Smooth muscle cell (in vitro differentiated cells): ENCODE measurements around the gene MTOR. TPM values are rescaled to one million over a fixed set of nuclear protein-coding genes. Genes with fewer than 3 reads are reported as not detected.

ENCODE experiments used
- DNase-seq: peaks from one replicate; lab custom pipeline; 2025; ENCODE audit not compliant: unreplicated experiment; lab: John Stamatoyannopoulos, UW
- H2AFZ ChIP-seq: fragments of 200-600 bp; sonication (generic); 2 replicates; pipeline ENCODE4 v1.6.0; 2016; ENCODE audit warnings: antibody characterized with exemption, low read depth, mild to moderate bottlenecking
- H3F3A ChIP-seq: fragments of 200-600 bp; sonication (generic); 2 replicates; pipeline ENCODE4 v1.6.0; 2017; ENCODE audit warnings: antibody characterized with exemption, low read depth
- H3K27ac ChIP-seq: fragments of 200-600 bp; sonication (generic); 2 replicates; pipeline ENCODE4 v1.5.1; 2016; ENCODE audit warnings: low read depth, mild to moderate bottlenecking
- H3K27me3 ChIP-seq: fragments of 200-600 bp; sonication (generic); 2 replicates; pipeline ENCODE4 v1.6.1; 2016; ENCODE audit warnings: low read depth, mild to moderate bottlenecking
- H3K36me3 ChIP-seq: fragments of 200-600 bp; sonication (generic); 2 replicates; pipeline ENCODE4 v1.5.1; 2016; ENCODE audit warnings: low read depth
- H3K4me1 ChIP-seq: fragments of 200-600 bp; sonication (generic); 2 replicates; pipeline ENCODE4 v1.5.1; 2016; ENCODE audit warnings: low read depth
- H3K4me2 ChIP-seq: fragments of 200-600 bp; sonication (generic); 2 replicates; pipeline ENCODE4 v1.6.0; 2016; ENCODE audit warnings: mild to moderate bottlenecking
- H3K4me3 ChIP-seq: fragments of 200-600 bp; sonication (generic); 2 replicates; pipeline ENCODE4 v1.5.1; 2016; ENCODE audit warnings: mild to moderate bottlenecking
- H3K79me2 ChIP-seq: fragments of 200-600 bp; sonication (generic); 2 replicates; pipeline ENCODE4 v1.6.0; 2016; ENCODE audit warnings: low read depth, mild to moderate bottlenecking
- H3K9ac ChIP-seq: fragments of 200-600 bp; sonication (generic); 2 replicates; pipeline ENCODE4 v1.6.0; 2016; ENCODE audit warnings: low read depth
- H3K9me3 ChIP-seq: fragments of 200-600 bp; sonication (generic); replicated peaks from 2 replicates; pipeline ENCODE4 v1.5.1; 2016; ENCODE audit warnings: low read depth
- H4K20me1 ChIP-seq: fragments of 200-600 bp; sonication (generic); 2 replicates; pipeline ENCODE4 v1.6.0; 2016; ENCODE audit warnings: low read depth
- CTCF ChIP-seq: fragments of 200-600 bp; sonication (generic); IDR thresholded peaks from 2 replicates; pipeline ENCODE4 v1.5.1; 2017; ENCODE audit warnings: borderline replicate concordance, mild to moderate bottlenecking, antibody characterized with exemption; ENCODE audit not compliant: insufficient read depth, poor library complexity, severe bottlenecking
- WGBS: methylation state at CpG from one replicate; pipeline ENCODE4 v1.1.7; 2016; ENCODE audit warnings: low lambda C conversion rate; 5-methylcytosine and 5-hydroxymethylcytosine counted together
- polyA plus RNA-seq: library from polyadenylated mRNA; unstranded; fragments of >200 nt; fragmentation: Nextera tagmentation; extraction: Ambion mirVana; gene quantifications from 2 replicates; pipeline ENCODE4 v1.2.1, GENCODE V29; 2016
- total RNA-seq: library from RNA; depleted of rRNA; stranded (reverse); fragments of >200 nt; gene quantifications from 2 replicates; pipeline ENCODE4 v1.2.3, GENCODE V29; 2014

MTOR gene
- total and polyA plus RNA-seq, 2 experiments from 2014 or later: 11.2 to 26.8 TPM

- Histone ChIP-seq H3K27me3 (no peaks in the 10 kb centered on the region), H4K20me1 (peaks cover 13% of the 10 kb centered on the region), H3K79me2 (no peaks in the 10 kb centered on the region), H3K4me1 (no peaks in the 10 kb centered on the region), H3K9ac (no peak overlapping the region), H3K9me3 (no peaks in the 10 kb centered on the region), H3K4me2 (no peak overlapping the region), H3K27ac (no peak overlapping the region), H3K4me3 (no peak overlapping the region), H3K36me3 (no peaks in the 10 kb centered on the region), H2AFZ (no peak overlapping the region), H3F3A (no peaks in the 10 kb centered on the region)
- DNase-seq: no peak
- 87% methylated on average over 2 of the region's 2 CpGs for WGBS
- TF ChIP-seq CTCF: no peak
Observed at GRCh38 chr1:11157867-11158266, 104.5 kb downstream of the MTOR start.

GRCh38 chr1:11157394-11157793 is 105.0 kb downstream of the MTOR start:
- Histone ChIP-seq H3F3A (no peaks in the 10 kb centered on the region), H3K36me3 (no peaks in the 10 kb centered on the region), H3K4me1 (no peaks in the 10 kb centered on the region), H3K27me3 (no peaks in the 10 kb centered on the region), H3K27ac (no peak overlapping the region), H3K4me2 (no peak overlapping the region), H3K9ac (no peak overlapping the region), H3K4me3 (no peak overlapping the region), H3K9me3 (no peaks in the 10 kb centered on the region), H3K79me2 (no peaks in the 10 kb centered on the region), H2AFZ (no peak overlapping the region), H4K20me1 (peaks cover 13% of the 10 kb centered on the region)
- TF ChIP-seq CTCF: no peak
- DNase-seq: no peak
- WGBS: 78% methylated on average over 8 of the region's 8 CpGs

GRCh38 chr1:11156963-11157362 is 105.4 kb downstream of the MTOR start:
- Histone ChIP-seq H3K27ac (no peak overlapping the region), H3K9ac (no peak overlapping the region), H3K79me2 (no peaks in the 10 kb centered on the region)

More at GRCh38 chr1:11156963-11157362, 105.4 kb downstream of the MTOR start:
- Histone ChIP-seq H3K4me3 (no peak overlapping the region), H4K20me1 (peaks cover 13% of the 10 kb centered on the region), H2AFZ (no peak overlapping the region), H3K4me1 (no peaks in the 10 kb centered on the region), H3K27me3 (no peaks in the 10 kb centered on the region), H3K36me3 (no peaks in the 10 kb centered on the region), H3K9me3 (no peaks in the 10 kb centered on the region), H3F3A (no peaks in the 10 kb centered on the region), H3K4me2 (no peak overlapping the region)
- no peak for DNase-seq
- 94% methylated on average over 7 of the region's 7 CpGs for WGBS
- TF ChIP-seq CTCF: no peak
